AML-193 (cell line): ENCODE measurements around the gene PRR33.
"Not testable (repeated sequence)": the region's sequence is repeated elsewhere in the genome, so short reads cannot be mapped to it uniquely, and the experiment has no call there.

Source experiments
- DNase-seq, 2 experiments: peaks; one replicate each; lab custom pipeline; 2025; lab: John Stamatoyannopoulos, UW

Gene PRR33

DNA sequence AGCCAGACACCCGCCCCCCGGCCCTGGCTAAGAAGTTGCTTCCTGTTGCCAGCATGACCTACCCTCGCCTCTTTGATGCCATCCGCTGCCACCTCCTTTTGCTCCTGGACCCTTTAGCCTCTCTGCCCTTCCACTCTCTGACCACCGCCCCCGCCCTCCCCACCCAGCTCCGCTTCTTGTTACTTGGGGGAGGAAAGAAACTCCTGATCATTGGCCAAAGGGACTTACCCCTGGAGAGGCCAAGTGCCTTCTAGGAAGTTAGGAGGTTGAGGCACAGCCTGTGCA, at the start of gene PRR33:
Gene PRR33, minus strand, starts transcription at position 65 of the 285 bp plus-strand sequence. CDS start 1,311 bp downstream, outside the sequence.
- no peak for DNase-seq

DNA sequence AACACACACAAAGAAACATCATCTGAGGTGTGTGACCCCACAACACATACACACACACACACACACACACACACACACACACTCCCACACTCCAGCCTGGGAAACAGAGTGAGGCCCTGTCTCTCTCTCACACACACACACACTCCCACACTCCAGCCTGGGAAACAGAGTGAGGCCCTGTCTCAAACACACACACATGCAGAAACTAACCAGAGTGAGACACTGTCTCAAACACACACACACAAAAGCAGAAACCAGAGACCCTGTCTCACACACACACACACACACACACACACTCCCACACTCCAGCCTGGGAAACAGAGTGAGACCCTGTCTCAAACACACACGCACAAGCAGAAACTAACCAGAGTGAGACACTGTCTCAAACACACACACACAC, 48.1 kb upstream of the PRR33 start:
- DNase-seq, result not testable (repeated sequence)

DNA sequence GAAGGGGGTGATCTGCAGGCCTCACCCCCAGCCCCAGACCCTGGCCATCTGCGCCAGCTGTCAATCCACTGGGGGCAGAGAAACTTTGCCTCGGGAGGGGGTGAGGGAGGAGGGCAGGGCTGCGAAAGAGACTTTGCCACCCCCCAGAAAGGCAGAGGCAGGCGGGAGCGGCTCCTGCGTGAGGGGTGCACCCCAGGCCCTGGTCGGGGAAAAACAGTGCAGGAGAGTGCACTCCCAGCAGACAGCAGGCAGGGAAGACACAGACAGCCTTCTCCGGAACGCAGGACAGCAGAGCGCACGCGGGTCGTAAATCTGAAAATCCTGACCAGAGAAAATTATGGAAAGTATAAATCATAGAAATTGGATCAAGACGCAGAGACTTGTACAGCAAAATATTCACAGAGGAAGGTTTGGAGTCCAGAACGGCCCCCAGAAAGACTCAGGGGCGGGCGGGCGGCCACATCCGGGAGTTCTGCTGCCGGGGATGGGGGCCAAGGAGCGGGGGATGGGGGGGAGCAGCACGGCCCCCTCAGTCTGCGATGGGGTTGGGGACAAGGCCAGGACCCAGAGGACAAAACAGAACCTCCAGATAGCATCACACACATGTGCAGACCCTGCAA, 47.4 kb upstream of the PRR33 start:
- DNase-seq, result no peak

DNA sequence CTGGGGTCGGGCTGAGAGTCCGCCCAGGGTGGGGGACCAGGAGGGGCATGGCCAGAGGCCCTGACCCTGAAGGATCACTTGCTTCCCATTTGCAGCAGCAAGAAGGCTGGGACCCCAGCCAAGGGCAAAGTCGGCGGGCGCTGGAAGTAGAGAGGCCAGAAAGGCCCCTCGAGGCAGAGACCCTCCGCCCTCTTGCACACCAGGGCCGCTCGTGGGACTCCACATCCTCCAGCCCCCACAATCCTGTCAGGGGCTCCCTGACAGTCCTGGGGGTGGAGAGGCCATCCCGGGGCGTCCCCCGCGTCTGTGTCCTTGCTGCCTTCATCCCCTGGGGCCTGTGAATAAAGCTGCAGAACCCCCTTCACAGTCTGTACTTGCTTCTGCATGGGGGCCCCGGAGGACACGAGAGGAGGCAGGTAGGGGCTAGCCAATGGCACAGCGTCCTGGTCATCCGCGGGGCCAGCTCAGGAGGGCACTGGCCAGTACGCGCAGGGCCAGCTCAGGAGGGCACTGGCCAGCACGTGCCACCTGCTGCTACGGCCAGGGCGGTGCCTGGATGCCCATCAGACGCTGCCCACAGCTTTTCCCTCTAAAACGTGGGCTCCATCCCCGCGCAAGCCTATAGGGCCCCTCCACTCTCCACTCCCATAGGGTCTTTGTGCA, 46.8 kb upstream of the PRR33 start:
- no peak for DNase-seq

DNA sequence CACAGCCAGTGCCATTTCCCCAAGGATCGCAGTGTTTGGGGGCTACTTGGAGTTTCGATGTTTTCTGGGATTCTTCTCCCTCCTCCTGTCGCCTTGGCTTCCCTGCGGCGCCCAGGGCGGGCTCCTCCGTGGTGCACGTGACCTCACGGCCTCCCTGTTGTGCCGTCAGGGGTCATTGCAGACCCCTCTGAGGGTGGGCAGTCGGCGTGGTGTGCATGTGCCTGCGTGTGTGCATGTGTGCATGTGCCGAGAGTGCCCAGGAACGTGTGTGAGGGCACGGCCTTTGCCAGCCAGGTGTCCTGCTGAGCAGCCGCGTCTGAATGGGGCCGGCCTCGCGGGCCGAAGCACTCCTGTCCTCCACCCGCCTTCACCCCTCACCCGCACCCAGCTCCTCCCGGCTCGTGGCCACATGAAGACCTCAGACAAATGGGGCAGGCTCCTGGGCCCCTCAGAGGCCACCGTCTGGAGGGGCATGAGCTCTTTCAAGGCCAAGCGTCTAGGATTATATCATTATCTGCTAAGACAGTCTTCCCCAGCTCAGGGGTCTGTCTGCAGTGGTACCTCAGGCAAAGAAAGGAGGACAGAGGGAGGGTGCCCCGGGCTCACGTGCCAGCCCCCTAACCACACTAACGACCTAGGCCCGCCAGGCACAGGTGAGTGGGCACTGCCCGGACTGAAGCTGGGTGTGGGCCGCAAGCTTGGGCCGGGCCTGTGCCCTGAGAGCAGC, 46.1 kb upstream of the PRR33 start:
- DNase-seq, result no peak

DNA sequence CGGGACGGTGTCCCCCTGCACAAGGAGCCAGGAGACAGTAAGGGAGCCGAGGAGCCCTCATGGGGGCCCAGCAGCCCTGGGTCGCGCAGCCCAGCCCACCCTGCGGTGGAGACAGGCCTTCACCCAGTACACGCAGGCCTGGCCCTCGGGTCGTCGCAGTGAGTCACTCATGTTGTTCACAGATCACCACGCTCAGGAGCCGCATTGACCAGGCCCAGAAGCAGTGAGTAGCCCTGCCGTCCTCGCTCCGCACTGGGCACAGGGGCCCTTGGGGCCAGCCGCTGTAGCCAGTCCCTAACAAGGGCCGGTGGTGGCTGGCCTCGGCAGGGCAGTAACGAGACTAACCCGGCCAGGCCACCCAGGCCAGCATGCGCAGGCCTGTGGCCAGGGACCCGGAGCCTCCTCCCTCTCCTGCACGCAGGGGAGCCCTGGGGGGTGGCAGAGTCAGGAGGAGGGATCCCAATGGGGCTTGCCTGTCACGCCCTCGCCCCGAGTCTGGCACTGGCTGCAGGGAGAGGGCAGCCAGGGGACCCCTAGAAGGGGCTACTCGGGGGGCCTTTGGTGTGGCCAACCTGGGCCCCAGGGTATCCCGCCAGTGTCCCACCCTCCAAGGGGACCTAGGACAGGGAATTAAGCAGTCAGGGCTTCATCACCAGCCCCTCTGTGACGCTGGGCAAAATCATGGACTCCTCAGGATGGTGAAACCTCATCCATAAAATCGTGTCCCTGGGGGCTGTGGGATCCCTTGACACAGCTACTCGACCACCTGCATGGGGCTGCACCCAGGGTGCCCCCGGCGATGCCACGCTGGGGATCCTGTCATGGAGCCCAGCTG, 45.3 kb upstream of the PRR33 start:
- DNase-seq, result no peak

DNA sequence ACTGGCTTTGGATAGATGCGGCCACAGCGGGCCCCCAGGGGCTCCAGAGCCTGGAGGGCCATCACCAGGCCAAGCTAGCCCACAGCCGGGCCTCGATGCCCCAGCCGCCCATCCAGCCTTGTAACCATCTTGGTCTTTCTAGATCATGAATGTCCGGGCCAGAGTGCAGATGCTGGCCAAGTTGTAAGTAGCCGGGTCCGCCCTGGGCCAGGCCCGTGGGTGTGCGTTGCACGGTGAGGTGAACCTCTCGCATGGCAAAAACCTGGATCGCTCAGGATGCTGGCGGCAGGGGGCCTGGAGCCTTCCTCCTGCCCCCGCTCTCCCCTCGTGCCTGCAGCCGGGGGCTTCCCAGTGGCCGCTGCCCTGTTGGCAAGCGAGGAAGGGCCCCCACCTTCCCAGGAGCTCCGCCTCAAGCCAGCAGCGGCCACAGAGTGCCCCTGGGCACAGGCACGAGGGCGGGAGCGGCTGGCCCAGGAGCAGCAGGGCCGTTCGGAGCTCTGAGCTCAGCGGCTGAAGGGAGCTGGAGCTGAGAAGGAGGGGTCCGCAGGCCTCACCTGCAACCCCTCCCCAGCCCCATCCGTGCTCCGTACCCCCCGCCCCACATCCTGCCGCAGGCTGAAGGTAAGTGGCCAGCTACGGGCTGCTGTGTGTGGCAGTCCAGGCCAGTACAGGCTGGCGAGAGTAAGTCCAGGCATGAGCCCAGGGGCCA, 44.5 kb upstream of the PRR33 start:
- DNase-seq, result no peak

DNA sequence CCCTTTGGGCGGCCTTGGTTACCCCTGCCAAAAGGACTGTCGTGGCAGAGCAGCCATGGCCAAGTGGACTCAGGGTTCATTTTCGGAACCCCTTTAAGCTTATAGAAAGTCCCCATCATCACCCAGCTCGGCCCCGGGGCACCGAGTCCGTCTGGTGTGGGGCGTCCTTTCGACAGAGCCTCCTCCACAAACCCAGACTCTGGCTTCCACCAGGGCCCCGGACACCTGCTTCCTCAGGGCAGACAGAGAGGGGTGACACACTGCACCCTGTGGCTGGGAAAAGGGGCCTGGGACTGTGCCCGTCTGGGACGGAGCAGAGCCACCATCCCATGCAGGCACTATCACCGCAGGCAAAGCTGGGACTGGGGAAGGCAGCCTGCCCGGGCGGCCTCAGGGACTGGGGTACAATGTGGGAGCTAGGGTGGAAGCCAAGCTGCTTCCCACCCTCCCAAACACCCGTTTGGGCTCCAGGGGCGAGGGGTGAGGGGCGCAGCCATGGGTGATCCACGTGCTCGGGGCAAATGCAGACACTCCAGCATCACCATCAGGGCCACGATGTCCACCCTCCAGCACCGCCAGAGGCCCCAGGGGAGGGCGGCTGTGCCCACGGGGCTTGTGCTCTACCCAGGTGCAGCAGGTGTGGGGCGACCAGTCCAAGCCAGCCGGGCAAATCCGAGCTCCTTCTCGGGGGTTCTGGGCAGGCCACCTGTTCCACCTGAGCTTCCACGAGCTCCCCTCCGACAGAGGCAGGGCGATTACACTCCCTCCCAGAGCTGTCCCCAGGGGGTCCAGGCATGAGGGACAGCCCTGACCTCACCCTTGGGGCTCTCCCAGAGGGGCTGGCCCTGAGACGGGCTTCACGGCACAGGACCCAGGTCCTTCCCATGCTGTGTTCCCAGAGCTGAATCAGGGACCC, 43.7 kb upstream of the PRR33 start:
- DNase-seq, result no peak

DNA sequence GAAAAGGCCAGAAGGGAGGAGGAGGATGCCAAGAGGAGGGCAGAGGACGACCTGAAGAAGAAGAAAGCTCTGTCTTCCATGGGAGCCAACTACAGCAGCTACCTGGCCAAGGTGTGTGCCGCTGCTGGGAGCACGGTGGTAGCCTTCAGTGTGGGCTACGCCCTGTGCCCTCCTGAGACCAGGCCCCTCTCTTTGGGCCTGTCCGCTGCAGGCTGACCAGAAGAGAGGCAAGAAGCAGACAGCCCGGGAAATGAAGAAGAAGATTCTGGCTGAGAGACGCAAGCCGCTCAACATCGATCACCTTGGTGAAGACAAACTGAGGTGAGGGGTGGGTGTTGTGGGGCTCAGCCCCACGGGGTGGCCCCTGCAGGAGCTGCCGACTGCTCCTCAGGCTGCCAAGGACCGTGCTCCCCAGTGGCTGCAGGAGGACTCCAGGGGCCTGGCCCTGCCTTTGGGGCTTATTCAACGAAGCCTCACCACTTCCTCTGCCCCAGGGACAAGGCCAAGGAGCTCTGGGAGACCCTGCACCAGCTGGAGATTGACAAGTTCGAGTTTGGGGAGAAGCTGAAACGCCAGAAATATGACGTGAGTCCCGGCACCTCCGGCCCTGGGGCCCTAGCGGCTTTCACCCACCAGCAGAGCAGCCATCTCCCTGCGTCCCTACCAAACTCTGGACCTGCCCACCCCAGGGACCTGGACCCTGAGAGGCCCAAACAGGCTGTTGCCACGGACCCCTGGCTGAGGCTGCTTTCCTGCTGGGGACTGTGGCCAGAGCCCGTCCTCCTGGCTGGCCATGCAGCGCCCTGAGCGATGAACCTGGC, 42.9 kb upstream of the PRR33 start:
- no peak for DNase-seq

DNA sequence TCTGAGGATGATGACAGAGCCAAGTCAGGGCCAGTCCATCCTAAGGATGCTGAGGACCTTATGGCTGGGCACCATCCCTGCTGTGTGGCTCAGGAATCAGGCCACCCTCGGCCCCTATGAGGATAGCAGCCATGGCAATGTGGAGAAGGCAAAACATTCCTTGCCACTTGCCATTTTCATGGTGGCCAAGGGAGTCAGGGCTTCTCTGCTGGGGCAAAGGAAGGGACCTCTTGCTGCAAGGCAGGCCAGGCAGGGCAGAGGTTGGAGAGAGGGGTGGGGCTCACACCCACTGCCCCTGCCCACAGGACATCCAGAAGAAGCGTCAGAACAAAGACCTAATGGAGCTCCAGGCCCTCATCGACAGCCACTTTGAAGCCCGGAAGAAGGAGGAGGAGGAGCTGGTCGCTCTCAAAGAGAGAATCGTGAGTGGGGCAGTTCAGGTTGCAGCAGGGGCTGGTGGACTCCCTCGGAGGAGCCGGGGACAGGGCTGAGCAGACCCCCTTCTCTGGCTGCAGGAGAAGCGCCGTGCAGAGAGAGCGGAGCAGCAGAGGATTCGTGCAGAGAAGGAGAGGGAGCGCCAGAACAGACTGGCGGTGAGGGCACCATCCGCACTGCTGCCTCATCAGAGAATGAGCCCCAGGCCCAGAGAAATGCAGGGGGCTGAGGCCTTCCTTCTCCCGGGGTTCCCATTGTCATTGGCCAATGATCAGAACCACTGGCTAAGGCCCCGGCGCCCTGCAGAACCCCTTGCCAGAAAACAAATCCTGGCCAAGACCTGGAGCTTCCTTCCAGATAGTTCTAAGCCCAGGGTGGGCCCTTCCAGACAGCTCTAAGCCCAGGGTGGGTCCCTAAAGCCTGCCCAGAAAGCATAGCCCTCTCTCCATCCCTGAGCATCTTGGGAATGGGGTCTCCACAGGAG, 42.0 kb upstream of the PRR33 start:
- DNase-seq, result no peak

DNA sequence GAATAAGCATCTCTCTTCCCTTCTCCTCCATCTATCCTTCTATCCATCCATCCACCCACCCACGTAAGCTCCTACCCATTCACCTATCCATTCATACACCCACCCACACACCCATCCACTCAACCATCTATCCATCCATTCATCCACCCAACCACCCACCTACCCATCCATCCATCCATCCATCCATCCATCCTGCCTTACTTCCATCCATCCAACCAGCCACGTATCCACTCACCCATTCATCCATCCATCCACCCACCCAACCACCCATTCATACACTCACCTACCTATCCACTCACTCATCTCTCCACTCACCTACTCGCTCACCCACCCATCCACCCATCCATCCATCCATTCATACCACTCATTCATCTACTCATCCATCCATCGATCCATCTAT, 41.0 kb upstream of the PRR33 start:
- DNase-seq, result no peak

DNA sequence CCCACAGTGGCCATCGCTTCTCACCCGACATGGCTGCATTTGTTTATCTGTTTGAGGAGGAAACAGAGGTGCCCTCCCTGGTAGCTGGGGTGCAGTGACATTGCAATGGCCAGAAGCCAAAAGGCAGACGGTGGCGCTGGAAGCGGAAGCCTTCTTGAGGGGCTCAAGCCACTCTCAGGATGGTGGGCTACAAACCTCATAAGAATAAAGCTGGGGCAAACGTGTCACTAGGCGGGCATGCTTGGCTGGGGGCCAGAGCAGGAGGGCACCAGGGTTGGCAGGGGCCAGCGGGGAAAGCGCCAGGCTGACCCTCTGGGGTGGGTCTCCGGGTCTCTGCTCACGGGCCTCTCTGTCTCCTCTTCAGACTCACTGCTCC, 40.4 kb upstream of the PRR33 start:
- DNase-seq, result no peak

DNA sequence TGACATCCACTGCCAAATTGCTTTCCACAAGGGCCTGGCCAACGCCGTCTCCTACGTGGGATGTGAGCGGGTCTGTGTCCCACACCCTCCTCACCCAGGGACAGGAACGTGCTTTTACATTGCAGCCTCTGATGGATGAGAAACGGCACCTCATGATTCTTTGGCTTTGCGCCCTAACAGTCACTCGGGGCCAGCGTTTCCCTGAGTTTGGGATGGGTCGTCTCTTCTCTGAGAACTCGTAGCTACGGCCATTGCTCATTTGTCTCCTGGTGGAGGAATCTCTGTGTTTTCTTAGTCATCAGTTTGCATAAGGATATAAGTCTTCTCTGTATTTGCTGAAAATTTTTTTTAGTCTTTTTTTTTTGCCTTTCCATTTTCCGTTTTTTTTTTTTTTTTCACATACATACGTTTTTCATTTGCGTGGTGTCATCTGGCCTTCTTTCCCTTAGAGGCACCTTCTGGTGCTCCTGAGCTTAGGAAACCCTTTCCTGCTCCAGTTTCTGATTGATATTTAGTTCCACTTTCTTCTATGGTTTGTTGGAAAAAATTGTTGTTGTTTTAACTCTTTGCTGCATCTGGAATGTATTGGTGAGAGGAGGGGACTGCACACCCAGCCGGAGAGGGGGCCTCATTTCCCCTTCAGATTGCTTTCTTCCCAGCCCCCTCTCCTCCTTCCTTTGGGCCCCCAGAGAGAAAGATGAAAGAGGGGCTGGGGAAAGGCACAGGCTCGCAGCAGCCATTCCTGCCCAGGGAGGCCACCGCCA, 39.8 kb upstream of the PRR33 start:
- DNase-seq, result no peak

DNA sequence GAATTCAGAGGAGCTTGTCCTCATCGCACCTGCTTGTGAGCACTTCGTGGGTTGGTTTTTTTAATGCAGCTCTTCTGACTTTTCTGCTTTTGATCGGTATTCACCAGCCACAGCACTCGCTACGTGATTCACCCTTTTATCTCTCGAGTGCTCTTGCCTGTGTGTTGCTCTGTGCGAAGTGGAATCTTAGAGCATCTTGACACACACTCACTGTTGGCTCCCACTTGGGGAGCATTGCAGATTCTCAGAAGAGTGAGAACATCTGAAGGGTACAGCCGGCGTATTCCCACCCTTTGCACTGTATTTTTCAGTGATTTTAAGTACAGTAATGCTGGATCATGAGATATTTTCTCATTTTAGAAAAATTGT, 38.8 kb upstream of the PRR33 start:
- DNase-seq, result no peak

DNA sequence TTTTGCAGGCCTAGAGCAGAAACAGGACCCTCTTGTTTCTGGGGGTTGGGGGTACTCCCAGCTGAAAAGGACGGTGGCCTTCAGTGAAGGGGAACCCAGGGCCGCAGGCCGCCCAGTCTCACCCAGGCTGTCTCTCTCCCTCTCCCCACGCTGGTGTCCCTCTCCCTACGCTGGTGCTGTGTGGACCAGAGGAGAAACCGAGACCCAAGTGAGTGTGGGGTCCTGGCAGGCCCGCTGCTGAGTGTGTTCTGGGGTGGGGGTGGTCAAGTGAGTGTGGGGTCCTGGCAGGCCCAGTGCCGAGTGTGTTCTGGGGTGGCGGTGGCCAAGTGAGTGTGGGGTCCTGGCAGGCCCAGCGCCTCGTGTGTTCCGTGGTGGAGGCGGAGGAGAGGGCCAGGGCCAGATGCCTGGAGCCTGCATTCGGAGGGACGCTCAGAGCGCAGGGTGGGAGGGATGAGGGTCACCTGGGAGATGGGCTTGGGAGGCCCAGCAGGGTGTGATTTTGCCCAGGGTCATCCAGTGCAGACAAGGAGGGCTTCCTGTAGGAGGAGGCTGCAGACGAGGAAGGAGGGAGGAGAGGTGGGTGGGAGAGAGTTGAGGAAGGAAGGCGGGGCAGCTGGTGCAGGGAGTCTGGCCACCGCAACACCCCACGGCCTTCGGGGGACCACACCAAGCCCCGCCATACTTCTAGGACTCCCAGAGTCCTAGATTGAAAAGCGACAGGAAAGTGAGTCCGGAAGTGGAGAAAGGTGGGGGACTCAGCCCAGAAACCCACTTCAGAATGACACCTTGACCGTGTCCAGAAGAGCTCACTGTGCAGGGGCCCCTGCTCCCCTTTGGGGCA, 38.1 kb upstream of the PRR33 start:
- no peak for DNase-seq

DNA sequence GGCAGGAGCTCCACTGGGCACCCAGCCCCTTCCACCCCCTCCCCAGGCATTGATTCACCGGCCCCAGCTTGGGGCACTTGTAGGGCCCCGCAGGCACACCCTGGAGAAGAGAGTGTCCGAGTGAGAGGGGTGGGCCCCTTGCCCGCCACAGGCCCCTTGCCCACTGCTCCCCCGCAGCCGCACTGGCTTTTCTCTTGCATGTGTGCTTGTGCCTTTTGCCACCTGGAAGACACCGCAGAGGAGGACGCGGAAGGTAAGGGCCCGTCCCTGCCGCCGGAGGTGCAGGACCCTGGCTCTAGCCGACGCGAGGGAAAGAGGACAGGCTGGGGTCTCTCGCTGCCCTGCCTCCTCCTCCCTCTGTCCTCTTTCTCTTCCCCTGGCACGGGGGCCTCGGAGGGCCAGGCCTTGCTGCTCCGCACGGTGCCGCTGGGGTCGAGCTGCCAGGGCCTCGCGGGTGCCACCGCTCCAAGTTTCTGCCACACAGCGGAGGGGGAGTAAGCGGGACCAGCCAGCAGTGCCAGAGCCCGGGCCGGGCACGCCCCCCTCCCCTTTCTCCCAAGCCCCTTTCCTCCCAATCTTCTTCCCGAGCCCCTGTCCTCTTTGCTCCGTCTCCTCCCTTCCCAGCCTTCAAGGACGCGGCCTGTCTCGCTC, 37.3 kb upstream of the PRR33 start:
- no peak for DNase-seq

DNA sequence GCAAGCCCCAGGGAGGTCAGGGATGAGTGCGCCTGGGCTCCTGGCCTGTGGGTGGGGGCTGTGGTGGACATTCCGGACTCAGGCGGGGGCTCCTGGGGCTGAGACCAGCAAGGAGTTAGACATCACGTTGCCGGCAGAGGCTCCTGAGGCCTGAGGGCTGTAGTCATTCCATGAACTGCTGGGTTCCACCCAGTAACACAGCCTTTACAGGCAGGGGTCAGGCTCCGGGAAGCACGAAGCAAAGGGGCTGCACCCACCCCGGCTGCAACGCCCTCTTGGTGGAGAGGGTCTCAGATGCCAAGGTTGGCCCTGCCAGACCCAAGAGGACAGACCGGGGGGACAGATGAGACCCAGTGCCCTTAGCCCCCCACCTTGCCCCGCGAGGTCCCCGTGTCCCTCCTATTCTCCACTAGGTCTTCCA, 36.8 kb upstream of the PRR33 start:
- no peak for DNase-seq
